Activated CD8-positive, alpha-beta memory T cell treated with anti-CD3 and anti-CD28 coated beads, Interleukin-2, amount 50 U/mL, for 1 hour (primary cell): ENCODE results near the gene SPDYE4.
"Not testable (repeated sequence)": the region's sequence is repeated elsewhere in the genome, so short reads cannot be mapped to it uniquely, and the experiment has no call there.

Source experiments
- DNase-seq: peaks from one replicate; pipeline ENCODE4 v3.0.0-alpha.2; 2020; ENCODE audit errors: extremely low read depth

SPDYE4 gene, protein sequence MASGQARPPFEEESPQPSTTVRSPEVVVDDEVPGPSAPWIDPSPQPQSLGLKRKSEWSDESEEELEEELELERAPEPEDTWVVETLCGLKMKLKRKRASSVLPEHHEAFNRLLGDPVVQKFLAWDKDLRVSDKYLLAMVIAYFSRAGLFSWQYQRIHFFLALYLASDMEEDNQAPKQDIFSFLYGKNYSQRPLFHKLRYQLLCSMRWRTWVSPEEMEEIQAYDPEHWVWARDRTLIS

DNA sequence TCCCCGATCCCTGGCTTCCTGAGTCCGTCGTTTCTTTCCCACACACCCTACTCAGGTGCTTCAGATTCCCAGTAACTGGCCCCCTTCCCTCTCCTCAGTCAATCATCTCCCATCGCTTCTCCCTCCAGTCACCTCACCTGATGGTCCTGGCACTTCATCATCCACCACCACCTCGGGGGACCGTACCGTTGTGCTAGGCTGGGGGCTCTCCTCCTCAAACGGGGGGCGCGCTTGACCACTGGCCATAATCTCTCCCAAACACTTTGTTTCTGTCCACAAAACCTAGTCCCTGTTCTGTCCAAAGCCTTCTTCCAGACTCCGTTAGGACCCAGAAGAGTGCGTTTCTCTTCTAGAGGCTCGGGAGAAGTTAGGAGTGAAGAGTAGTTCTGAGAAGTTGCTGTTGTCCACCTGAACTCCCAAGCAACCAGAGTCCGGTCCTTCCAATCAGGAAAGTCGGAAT lies at the start of gene SPDYE4:
Gene SPDYE4, minus strand, starts transcription at position 410 of the 460 bp plus-strand sequence. Its CDS starts 164 bp downstream, at position 246.
- no peak for DNase-seq

DNA sequence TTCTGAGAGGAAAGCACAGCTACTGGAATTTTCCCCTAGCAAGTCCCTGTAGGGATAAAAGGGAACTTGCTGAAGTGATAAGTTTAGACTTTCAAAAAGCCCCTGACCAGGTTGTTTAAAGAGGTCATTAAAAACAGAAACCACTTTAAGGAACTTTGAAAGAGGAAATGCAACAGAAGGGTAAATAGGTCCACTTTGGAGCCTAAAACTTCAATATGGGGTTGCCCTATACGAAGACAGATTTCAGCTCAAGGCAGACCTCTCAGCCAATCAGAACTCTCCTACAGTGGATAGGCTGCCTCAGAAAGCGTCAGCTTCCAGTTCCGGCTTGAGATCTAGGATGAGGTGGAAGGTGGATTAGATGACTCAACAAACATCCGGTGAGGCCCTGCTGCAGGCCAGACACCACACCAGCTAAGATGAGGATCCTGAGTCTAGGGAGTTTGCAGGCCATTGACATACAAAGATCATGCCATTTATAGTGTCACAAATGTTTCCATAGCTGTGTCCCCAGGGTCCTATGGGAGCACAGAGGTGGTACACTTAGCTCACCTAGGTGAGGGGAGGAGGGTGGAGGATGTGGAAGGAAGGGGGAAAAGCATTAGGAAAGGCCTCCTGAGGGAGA lies 48.7 kb upstream of the SPDYE4 start:
- no peak for DNase-seq

DNA sequence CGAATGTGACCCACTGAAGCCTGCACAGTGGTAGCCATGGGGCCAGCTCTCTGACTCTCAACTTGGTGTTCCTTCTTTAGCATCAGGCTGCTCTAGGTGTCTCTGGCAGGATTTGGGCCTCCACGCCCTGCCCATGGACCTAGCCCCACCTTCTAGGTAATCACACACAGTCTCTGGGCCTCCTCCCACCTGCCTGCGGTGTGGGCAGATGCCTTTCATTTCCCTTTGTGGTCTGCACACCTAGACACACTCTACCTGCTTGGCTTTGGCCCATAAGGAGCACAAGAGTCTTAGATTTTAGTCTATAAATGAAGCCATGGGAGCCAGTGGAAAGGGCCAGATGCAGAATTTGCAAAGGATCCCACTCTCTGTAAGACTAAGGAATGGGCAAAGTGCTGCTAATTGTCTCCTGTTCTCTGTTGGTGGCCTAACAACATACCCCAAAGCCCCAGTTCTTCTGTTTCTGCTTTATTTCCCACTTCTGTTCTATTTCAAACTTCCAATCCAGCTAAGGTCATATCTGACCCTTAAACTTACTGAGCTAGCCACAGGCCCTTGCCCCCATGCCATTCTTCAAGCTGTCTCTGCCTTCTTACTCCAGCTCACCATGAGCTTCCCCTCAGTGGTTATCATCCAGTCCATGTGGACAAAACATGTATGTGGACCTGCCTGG lies 48.0 kb upstream of the SPDYE4 start:
- no peak for DNase-seq

DNA sequence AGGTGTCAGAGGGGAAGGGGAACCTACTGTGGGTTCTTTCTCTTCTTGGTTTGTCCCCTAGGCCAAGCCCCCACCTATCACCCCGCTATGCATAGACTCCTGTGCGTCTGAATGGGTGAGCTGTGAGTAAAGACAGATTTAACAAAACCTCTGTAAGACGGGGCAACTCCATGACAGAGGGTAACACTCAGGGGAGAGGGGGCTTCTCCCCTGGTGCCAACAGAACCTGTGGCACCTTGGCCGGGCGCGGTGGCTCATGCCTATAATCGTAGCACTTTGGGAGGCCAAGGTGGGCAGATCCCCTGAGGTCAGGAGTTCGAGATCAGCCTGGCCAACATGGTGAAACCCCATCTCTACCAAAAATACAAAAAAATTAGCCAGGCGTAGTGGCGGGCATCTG lies 47.0 kb upstream of the SPDYE4 start:
- DNase-seq, result not testable (repeated sequence)

DNA sequence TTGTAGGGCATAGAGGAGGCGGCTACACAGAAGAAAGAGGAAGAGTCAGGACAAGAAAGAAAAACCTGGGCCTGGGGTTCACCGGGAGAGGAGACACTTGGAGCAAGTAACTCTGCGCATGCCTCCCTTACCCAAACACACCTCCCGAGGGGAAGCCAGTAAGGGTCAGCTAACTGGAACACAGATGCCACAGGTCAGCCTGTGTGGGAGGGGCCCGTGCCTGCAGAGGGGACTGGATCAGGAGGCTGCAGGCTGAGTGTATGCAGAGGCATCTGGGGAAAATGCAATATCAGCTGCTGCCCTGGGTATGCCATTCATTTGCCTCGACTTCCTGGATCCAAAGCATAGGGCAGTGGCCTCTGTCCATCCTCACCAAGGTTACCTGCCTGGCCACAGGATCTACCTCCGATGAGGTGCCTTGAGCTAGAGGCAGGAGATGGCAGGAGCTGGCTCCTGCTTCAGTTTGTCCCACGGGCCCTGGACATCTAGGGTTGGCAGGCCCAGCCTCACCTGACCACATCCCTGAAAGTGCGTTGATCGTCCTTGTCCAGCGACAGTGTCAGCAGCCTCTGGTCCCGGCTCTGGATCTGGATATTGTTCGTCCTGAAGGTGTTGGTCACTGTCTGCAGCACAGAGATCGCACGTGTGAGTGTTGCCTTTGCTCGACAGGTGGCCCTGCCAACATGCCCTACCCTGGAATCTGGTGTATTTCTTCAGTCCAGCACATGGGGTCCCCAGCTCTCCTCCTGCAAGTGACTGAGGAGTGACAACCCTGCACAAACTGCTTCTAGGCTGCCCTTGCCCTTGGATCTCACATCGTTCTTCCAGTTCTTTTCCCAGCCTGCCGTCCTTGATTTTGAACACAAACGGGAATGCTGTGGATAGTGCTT lies 45.4 kb upstream of the SPDYE4 start:
- DNase-seq, result no peak

DNA sequence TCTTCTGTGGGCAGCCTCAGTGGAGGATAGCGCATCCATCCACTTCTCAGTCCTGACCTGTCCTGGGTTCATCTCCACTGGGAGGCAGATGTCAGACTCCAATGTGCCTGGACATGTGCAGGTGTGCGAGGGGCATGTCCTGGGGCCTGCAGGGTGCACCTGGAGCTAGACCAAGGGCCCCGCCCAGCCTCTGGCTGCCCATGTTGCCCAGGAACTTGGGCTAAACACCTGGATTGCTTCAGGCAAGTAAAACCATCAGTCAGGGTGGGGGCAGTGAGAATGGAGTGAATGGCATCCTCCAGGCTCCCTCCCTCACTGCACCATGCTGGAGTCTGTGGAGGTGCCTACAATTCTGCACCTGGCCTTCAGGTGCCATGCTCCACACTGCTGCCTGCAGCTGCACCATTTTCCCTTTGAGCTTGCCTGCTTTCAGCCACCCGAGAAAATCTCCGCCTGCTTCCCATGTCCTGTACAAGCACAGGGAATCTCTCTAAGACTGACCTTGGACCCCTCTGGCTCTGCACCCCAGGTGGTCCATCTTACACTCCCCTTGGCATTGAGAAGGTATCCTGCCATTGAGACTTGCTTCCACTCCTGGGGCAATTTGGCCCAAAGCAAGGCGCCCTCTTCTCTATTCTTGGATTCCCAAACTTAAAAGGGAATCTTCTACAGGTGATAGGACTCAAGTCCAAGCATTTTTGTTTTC lies 42.9 kb upstream of the SPDYE4 start:
- DNase-seq, result no peak

DNA sequence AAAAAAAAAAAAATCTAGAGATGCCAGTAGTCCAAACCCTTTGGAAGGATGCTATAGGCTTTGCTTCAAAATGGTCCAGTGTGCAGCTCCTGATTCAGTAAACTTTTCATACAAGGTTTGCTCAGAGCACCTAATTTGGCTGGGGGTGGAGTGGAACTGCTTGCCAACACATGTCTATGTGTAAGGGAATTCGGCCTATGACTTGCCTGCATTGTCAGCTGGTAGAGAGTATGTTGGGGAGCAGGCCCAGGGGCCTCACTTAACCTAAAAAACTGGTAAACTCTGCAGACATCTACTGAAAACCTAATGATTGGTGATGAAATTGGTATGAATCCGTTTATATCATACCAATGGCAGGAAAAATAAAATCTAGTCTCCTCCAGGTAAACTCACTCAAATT lies 42.3 kb upstream of the SPDYE4 start:
- no peak for DNase-seq

DNA sequence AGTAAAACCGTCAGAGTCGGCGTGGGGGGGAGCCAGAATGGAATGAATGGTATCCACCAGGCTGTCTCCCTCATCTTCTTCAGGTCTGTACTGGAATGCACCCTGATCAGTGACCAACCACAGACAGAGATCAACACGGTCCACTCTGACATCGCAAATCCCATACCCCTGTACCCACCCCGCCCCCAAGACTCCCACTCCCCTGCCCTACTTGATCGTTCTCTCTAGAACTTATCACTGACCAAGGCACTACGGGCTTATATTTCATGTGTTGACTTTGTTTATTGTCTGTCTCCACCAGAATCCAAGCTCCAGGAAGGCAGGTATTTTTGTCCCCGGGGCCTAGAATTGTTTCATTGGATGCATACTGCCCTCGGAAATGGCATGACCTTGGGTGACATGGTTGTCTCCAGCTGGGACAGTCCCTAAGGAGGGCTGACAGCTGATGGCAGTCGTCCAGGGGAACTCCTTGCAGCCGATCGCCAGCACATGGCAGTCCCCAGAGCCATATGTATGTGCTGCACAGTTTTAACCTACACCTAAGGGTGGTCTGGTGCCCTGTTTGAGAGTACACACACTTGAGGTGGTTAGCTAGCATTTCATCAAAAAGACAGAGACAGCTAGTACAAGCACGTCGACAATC lies 41.3 kb upstream of the SPDYE4 start:
- DNase-seq, result no peak

DNA sequence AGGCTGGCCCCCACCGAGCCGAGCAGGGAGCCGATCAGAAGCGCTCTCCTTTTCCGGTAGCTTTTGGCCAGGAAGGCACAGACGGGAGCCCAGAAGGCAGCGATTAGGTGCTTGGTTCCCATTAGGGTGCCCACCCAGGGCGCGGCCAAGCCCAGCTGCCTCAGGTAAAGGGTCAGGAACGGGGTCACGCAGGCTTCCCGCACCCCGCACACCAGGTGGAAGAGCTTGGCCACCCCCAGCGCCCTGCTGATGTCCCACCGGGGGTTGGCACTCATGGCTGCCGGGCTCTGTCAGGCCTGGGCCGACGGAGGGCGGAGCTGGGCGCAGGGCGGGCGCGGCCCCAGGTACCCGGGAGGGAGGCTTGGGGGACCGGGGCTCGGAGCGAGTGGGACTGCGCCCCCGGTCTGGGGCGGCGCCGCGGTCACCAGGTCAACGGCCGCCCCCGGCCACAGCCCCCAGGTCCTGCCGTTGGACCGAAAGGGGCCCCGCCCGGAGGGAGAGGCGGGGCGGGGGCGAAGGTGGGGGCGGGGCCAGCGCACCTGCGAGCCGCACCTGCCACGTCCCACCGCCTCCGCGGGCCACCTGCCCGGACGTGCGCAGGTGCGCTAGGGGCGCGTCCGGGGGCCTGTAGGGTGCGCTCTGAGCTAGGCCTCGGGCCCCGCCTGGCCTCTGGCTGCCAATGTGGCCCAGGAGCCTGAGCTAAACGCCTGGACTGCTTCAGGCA lies 40.7 kb upstream of the SPDYE4 start, which contains the start of gene MFSD6L:
Gene MFSD6L, minus strand, starts transcription at position 520 of the 724 bp plus-strand sequence. Its CDS starts 245 bp downstream, at position 275.
- DNase-seq, result no peak

DNA sequence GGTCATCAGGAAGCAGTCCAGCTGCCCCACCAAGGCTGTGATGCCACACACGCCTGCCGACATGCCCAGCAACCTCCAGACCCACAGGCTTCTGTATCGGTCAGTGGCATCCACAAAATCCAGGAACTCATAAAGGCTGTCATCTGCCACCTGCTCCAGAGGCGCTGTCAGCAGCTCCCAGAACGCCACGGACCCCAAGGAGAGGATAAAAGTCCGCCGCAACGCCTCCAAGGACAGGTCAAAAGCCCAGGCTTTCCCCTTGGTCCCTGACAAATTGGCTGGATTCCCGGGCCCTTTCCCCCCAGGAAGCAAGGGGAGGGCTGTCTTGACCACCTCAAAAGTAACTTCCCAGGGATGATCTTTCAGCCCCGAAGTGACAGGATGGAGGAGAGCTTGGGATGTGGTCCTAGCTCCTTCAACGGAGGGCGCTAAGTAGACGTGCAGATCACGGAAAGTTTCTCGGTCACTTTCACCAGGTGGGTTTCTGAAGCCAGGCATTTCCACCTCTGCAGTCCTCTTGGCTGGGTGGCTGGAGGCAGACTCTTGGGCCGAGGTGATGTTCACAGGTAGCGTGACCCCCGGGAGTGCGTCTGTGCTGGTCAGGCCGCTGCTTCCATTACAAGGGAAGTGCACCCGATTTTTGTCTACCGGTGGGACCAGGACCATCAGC lies 40.0 kb upstream of the SPDYE4 start:
- DNase-seq, result no peak

DNA sequence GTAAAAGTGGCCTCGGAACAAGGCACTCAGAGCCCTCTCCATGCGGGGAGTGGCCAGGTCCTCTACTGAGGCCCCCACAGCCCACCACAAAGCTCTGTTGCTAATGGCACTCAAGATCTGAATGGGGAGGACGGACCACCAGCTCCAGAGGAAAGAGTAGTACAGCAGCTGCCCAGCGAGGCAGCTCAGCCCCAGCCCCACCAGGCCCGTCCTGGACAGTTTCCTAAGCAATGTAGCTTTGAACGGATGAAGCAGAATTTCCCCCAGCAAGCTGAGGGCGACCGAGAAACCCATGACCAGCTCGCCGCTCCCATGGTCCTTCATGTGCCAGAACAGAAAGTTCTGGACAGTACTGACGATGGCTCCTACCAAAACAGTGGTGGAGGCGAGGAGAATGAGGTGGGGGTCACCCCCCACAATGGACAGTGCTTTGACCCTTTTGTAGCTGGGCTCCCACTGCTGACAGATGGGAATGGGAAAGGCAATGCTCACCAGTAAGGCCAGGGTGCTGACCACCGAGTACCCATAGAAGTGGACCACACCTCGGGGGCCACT lies 39.4 kb upstream of the SPDYE4 start:
- no peak for DNase-seq

DNA sequence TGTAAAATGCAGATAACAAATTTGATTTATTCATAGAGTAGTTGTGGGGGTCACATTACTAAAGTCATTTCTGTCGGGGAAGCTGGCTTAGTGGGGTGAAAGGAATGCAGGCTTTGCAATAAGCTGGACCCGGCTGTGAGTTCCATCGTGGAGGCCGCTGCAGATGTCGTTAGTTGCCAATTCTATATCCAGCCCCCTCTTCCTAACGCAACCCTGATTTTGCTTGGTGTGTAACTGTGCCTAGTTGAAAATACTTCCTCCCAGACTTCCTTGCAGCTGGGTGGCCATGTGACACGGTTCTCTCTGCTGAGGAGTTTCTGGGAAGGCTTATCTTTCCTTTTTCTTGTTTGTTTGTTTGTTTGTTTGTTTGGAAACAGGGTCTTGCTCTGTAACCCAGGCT lies 36.3 kb upstream of the SPDYE4 start:
- DNase-seq, result no peak

DNA sequence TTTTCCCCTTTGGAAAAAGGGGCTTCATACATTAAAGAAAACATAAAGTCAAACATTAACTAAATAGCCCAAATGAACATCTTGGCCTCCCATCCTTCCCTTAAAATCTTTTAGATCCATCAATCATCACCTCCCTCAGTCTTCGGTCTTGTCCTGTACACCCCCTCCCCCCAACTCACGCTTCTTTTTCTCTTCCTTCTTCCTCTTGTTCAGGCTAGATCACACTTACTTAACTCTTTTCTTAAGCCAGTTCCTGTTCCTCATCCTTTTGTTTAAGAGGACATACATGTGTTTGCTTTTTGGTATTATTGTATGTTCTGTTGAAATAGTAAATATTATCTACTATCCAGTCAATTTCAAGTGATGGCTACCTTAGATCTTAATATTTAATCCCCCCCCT lies 35.3 kb upstream of the SPDYE4 start:
- DNase-seq, result no peak

DNA sequence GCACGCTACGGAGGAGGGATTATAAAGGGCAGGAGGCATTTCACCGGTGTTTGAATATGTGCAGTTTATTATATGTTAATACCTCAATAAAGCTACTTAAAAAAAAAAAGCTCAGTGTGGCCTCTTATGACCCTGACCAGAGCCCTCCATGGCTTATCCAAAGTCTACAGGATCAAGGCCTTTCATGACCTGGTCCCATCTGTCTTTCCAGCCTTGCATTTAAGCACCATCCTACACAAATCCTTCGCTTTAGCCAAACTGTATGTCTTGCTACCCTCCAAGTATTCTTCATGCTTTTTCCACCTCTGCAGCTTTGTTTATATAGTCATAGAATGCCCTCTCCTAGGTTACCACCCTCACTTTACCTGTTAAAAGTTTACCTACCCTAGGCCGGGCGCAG lies 34.3 kb upstream of the SPDYE4 start:
- no peak for DNase-seq

DNA sequence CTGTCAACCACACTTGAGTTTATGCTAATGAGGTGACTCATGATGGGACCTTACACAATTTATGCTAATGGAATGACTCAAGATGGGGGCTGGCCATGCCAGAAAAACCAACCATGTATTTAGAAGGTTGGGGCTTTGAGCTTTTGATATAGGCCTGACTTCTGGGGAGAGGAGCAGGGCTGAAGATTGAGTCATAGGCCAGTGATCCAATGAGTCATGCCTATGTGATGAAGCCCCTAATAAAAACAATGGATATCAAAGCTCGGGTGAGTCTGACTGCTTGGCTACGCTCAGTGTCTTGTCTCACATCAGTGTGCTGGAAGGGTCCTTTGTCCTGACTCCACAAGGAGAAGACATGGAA lies 33.5 kb upstream of the SPDYE4 start:
- DNase-seq, result no peak

DNA sequence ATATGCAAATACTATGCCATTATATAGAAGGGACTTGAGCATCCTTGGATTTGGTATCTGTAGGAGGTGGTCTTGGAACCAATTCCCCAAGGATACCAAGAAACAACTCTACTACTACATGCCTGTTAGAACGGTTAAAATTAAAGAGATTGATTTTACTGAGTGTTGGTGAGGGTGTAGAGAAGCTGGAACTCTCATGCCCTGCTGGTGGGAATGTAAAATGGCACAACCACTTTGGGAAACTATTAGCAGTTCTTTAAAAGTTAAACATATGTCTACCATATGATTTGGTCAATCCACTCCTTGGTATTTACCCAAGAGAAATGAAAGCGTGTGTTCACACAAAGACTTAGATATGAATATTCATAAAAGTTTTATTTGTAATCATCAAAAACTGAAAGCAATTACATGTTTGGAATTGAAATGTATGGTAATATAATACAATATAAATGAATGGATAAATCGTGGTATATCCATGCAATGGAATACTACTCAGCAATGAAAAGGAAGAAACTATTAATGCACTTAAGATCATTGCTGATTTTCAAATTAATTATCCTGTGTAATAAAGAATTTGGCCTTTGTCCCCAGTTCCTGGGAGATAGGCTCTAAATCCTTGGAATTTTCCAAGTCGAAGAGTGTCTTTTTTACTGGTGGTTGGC lies 33.0 kb upstream of the SPDYE4 start:
- DNase-seq, result no peak

DNA sequence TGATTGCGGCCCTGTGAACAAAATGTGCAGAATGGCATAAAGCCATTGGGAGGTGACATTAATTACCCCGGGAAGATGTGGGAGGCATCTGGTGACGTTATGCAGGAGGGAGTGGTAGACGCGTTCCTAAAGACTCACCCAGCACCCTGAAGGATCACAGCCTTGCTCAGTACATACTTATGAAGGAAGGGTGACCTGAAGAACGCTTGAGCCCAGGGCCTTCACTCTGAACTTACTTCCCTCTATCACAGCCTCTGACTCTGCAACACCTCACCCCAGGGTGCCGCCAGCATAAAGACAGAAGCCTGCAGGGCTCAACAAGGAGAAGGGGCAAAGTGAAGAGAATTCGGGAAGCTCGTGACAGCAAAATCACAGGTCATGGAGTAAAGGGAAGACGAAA lies 31.4 kb upstream of the SPDYE4 start:
- DNase-seq, result no peak

DNA sequence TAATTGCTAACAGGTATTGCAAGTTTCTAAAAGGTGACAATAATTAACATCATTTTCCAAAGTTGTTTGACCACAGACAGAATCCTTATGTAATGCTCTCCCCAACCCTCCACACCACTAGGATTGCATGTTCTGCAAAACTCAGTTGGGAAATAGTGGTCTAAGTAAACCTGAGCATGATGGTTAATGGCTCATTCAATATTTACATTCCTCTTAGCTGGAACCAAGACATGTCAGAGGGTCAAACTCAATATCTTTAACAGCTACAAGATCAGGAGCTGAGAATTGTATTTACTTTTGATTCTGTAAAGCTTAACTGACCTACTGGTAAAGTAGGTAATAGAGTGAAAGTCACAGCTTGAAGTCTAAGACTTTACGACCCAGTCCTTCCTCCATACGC lies 30.7 kb upstream of the SPDYE4 start:
- no peak for DNase-seq
